GM23248 (cell line): ENCODE measurements around the gene SLC6A1. TPM values are rescaled to one million over a fixed set of nuclear protein-coding genes. Genes with fewer than 3 reads are reported as not detected.

Source experiments
- DNase-seq: peaks from one replicate; pipeline ENCODE4 v3.0.0-alpha.2; 2015
- H2AFZ ChIP-seq: fragments of 200-600 bp; sonication (generic); 2 replicates; pipeline ENCODE4 v1.6.1; 2016; ENCODE audit warnings: antibody characterized with exemption
- H3F3A ChIP-seq: fragments of 200-600 bp; sonication (generic); 2 replicates; pipeline ENCODE4 v1.6.1; 2016; ENCODE audit warnings: mild to moderate bottlenecking, antibody characterized with exemption, mixed run types; ENCODE audit not compliant: insufficient read depth
- H3K27ac ChIP-seq: fragments of 200-600 bp; sonication (generic); 2 replicates; pipeline ENCODE4 v1.5.1; 2016; ENCODE audit warnings: mild to moderate bottlenecking
- H3K27me3 ChIP-seq: fragments of 200-600 bp; sonication (generic); replicated peaks from 2 replicates; pipeline ENCODE4 v1.6.1; 2016; ENCODE audit warnings: mild to moderate bottlenecking; ENCODE audit not compliant: insufficient read depth
- H3K36me3 ChIP-seq: fragments of 200-600 bp; sonication (generic); 2 replicates; pipeline ENCODE4 v1.6.1; 2016; ENCODE audit warnings: low read depth, mild to moderate bottlenecking
- H3K4me1 ChIP-seq: fragments of 200-600 bp; sonication (generic); 2 replicates; pipeline ENCODE4 v1.6.1; 2016; ENCODE audit warnings: mild to moderate bottlenecking; ENCODE audit not compliant: insufficient read depth
- H3K4me2 ChIP-seq: fragments of 200-600 bp; sonication (generic); one replicate; pipeline ENCODE4 v1.6.1; 2016; ENCODE audit warnings: mild to moderate bottlenecking; ENCODE audit not compliant: unreplicated experiment
- H3K4me3 ChIP-seq: fragments of 200-600 bp; sonication (generic); 2 replicates; pipeline ENCODE4 v1.5.1; 2016; ENCODE audit warnings: mild to moderate bottlenecking
- H3K79me2 ChIP-seq: fragments of 200-600 bp; sonication (generic); 2 replicates; pipeline ENCODE4 v1.6.1; 2016; ENCODE audit warnings: mild to moderate bottlenecking; ENCODE audit not compliant: insufficient read depth
- H3K9ac ChIP-seq: fragments of 200-600 bp; sonication (generic); 2 replicates; pipeline ENCODE4 v1.6.1; 2016; ENCODE audit warnings: mild to moderate bottlenecking
- H3K9me2 ChIP-seq: fragments of 200-600 bp; sonication (generic); 2 replicates; pipeline ENCODE4 v1.6.1; 2016; ENCODE audit warnings: mixed run types, mild to moderate bottlenecking, moderate library complexity; ENCODE audit not compliant: insufficient read depth
- H3K9me3 ChIP-seq: fragments of 200-600 bp; sonication (generic); one replicate; pipeline ENCODE4 v1.6.1; 2017; ENCODE audit warnings: low read depth
- H4K20me1 ChIP-seq: fragments of 200-600 bp; sonication (generic); 2 replicates; pipeline ENCODE4 v1.6.0; 2016; ENCODE audit not compliant: insufficient read depth
- EZH2 ChIP-seq: fragments of 200-600 bp; sonication (generic); IDR thresholded peaks from 2 replicates; pipeline ENCODE4 v1.6.1; 2018; ENCODE audit warnings: antibody characterized with exemption, mild to moderate bottlenecking; ENCODE audit not compliant: insufficient read depth, poor library complexity, severe bottlenecking
- EZH2phosphoT487 ChIP-seq: fragments of 200-600 bp; sonication (generic); IDR thresholded peaks from 2 replicates; pipeline ENCODE4 v1.6.1; 2018; ENCODE audit warnings: antibody characterized with exemption, moderate library complexity, mild to moderate bottlenecking, low read depth; ENCODE audit not compliant: insufficient read depth
- WGBS, 2 experiments: methylation state at CpG; one replicate each; pipeline ENCODE4 v1.1.6; 2015 to 2017; ENCODE audit warnings: low lambda C conversion rate in 2 of 2, low coverage in 1 of 2; ENCODE audit errors: missing lambda C conversion rate in 2 of 2; 5-methylcytosine and 5-hydroxymethylcytosine counted together
- in situ Hi-C: fragments of 300-500 bp; cut with MboI; formaldehyde crosslinking; loops from 2 replicates; pipeline ENCODE4 v1.15.0; 2020
- polyA plus RNA-seq: library from polyadenylated mRNA; unstranded; fragments of >200 nt; fragmentation: Nextera tagmentation; extraction: Ambion mirVana; gene quantifications from 2 replicates; pipeline ENCODE4 v1.2.1, GENCODE V29; 2016
- total RNA-seq: library from RNA; depleted of rRNA; stranded (reverse); fragments of >200 nt; shearing (Covaris generic); gene quantifications from 2 replicates; pipeline ENCODE4 v1.2.3, GENCODE V29; 2014

Gene SLC6A1
- total and polyA plus RNA-seq, 2 experiments from 2014 or later: not detected

GRCh38 chr3:11076711-11077110 is 84.2 kb downstream of the SLC6A1 start:
- H3K4me2 ChIP-seq: no peak overlapping the region
- H3K9me3 ChIP-seq: no peaks in the 10 kb centered on the region
- H4K20me1 ChIP-seq: no peaks in the 10 kb centered on the region
- H3K79me2 ChIP-seq: no peaks in the 10 kb centered on the region
- no peak overlapping the region for H3K4me3 ChIP-seq
- H3K9me2 ChIP-seq: no peaks in the 10 kb centered on the region
- no peaks in the 10 kb centered on the region for H3K36me3 ChIP-seq
- no peaks in the 10 kb centered on the region for H3K27me3 ChIP-seq
- TF ChIP-seq EZH2phosphoT487: no peak
- no peak for TF ChIP-seq EZH2
- WGBS, 2 experiments: 62 to 72% methylated on average over 6 of the region's 6 CpGs
- H3K27ac ChIP-seq: no peak overlapping the region
- H3K9ac ChIP-seq: no peak overlapping the region
- H3K4me1 ChIP-seq: no peaks in the 10 kb centered on the region
- H3F3A ChIP-seq: no peaks in the 10 kb centered on the region
- no peak for DNase-seq
- in situ Hi-C loops: no loop called here
- no peak overlapping the region for H2AFZ ChIP-seq

GRCh38 chr3:11077466-11077865 is 84.9 kb downstream of the SLC6A1 start:
- 78 to 84% methylated on average over 2 of the region's 2 CpGs for WGBS, 2 experiments
- H3K9ac ChIP-seq: no peak overlapping the region
- no peaks in the 10 kb centered on the region for H4K20me1 ChIP-seq
- no peaks in the 10 kb centered on the region for H3K9me3 ChIP-seq
- H3K79me2 ChIP-seq: no peaks in the 10 kb centered on the region
- no peak overlapping the region for H2AFZ ChIP-seq
- H3K27me3 ChIP-seq: no peaks in the 10 kb centered on the region
- no peak overlapping the region for H3K4me3 ChIP-seq
- H3K36me3 ChIP-seq: no peaks in the 10 kb centered on the region
- in situ Hi-C loops: no loop called here
- peak; percentile 82 for DNase-seq
- H3K9me2 ChIP-seq: no peaks in the 10 kb centered on the region
- no peak overlapping the region for H3K4me2 ChIP-seq
- H3F3A ChIP-seq: no peaks in the 10 kb centered on the region
- H3K4me1 ChIP-seq: no peaks in the 10 kb centered on the region
- TF ChIP-seq EZH2phosphoT487 (no peak), EZH2 (no peak)
- no peak overlapping the region for H3K27ac ChIP-seq

- Histone ChIP-seq H3K9me3 (no peaks in the 10 kb centered on the region), H3K4me1 (no peaks in the 10 kb centered on the region), H3K36me3 (no peaks in the 10 kb centered on the region), H3K9me2 (no peaks in the 10 kb centered on the region), H2AFZ (no peak overlapping the region), H3K27me3 (no peaks in the 10 kb centered on the region), H3K4me2 (no peak overlapping the region), H3K27ac (no peak overlapping the region), H3K4me3 (no peak overlapping the region), H3F3A (no peaks in the 10 kb centered on the region), H3K79me2 (no peaks in the 10 kb centered on the region), H4K20me1 (no peaks in the 10 kb centered on the region), H3K9ac (no peak overlapping the region)
- in situ Hi-C loops: no loop called here
- no peak for DNase-seq
- no peak for TF ChIP-seq EZH2phosphoT487
- no peak for TF ChIP-seq EZH2
- 78 to 86% methylated on average over 5 of the region's 5 CpGs for WGBS, 2 experiments
Observed at GRCh38 chr3:11078826-11079515, 86.4 kb downstream of the SLC6A1 start.

- Histone ChIP-seq H3K9ac (no peak overlapping the region), H3K9me2 (no peaks in the 10 kb centered on the region), H3K27ac (no peak overlapping the region), H2AFZ (no peak overlapping the region), H3K36me3 (no peaks in the 10 kb centered on the region), H3F3A (no peaks in the 10 kb centered on the region), H3K4me2 (no peak overlapping the region), H3K27me3 (no peaks in the 10 kb centered on the region), H3K4me3 (no peak overlapping the region), H4K20me1 (no peaks in the 10 kb centered on the region), H3K9me3 (no peaks in the 10 kb centered on the region), H3K79me2 (no peaks in the 10 kb centered on the region), H3K4me1 (peaks cover 6% of the 10 kb centered on the region)
- in situ Hi-C loops: no loop called here
- 87 to 88% methylated on average over 5 of the region's 5 CpGs for WGBS, 2 experiments
- DNase-seq: peak; percentile 14
- TF ChIP-seq EZH2phosphoT487 (no peak), EZH2 (no peak)
Observed at GRCh38 chr3:11080492-11080891, 87.9 kb downstream of the SLC6A1 start.
